ENCODE data around the gene PIEZO1. TPM values are rescaled to one million over a fixed set of nuclear protein-coding genes. Genes with fewer than 3 reads are reported as not detected.

Gene PIEZO1
- total RNA-seq, 1 donor from 2014 or later, result 208 TPM

GRCh38 chr16:88830783-88831182, 45.8 kb upstream of the PIEZO1 start:
- no peak for TF ChIP-seq CTCF (IDR thresholded peaks at IDR 0.05)
- Mint-ChIP-seq H3K9me3 (ENCODE audit: low read depth) (no peaks in the 10 kb centered on the region), H3K4me3 (ENCODE audit: unreplicated experiment) (no peak overlapping the region), H3K4me1 (ENCODE audit: low read depth) (no peaks in the 10 kb centered on the region), H3K27ac (ENCODE audit: unreplicated experiment) (no peak overlapping the region), H3K36me3 (ENCODE audit: low read depth) (peaks cover 6% of the 10 kb centered on the region), H3K27me3 (ENCODE audit: low read depth) (no peaks in the 10 kb centered on the region)
- DNase-seq (ENCODE audit: low spot score), result no peak

- Mint-ChIP-seq H3K27me3 (ENCODE audit: low read depth) (no peaks in the 10 kb centered on the region), H3K36me3 (ENCODE audit: low read depth) (peaks cover 6% of the 10 kb centered on the region), H3K4me1 (ENCODE audit: low read depth) (no peaks in the 10 kb centered on the region), H3K4me3 (ENCODE audit: unreplicated experiment) (no peak overlapping the region), H3K9me3 (ENCODE audit: low read depth) (no peaks in the 10 kb centered on the region), H3K27ac (ENCODE audit: unreplicated experiment) (no peak overlapping the region)
- DNase-seq (ENCODE audit: low spot score), result no peak
- no peak for TF ChIP-seq CTCF (IDR thresholded peaks at IDR 0.05)
Measured at GRCh38 chr16:88830258-88830657, 45.2 kb upstream of the PIEZO1 start.

GRCh38 chr16:88828711-88829110, 43.7 kb upstream of the PIEZO1 start:
- Mint-ChIP-seq H3K36me3 (ENCODE audit: low read depth) (peaks cover 1% of the 10 kb centered on the region), H3K27me3 (ENCODE audit: low read depth) (no peaks in the 10 kb centered on the region), H3K9me3 (ENCODE audit: low read depth) (no peaks in the 10 kb centered on the region), H3K27ac (ENCODE audit: unreplicated experiment) (no peak overlapping the region), H3K4me1 (ENCODE audit: low read depth) (no peaks in the 10 kb centered on the region), H3K4me3 (ENCODE audit: unreplicated experiment) (no peak overlapping the region)
- DNase-seq (ENCODE audit: low spot score), result no peak
- no peak for TF ChIP-seq CTCF (IDR thresholded peaks at IDR 0.05)

GRCh38 chr16:88827727-88828126, 42.7 kb upstream of the PIEZO1 start:
- H3K36me3 Mint-ChIP-seq (ENCODE audit: low read depth), result peaks cover 1% of the 10 kb centered on the region
- TF ChIP-seq CTCF (IDR thresholded peaks at IDR 0.05), result no peak
- no peaks in the 10 kb centered on the region for H3K27me3 Mint-ChIP-seq (ENCODE audit: low read depth)
- H3K27ac Mint-ChIP-seq (ENCODE audit: unreplicated experiment), result no peak overlapping the region
- H3K4me3 Mint-ChIP-seq (ENCODE audit: unreplicated experiment), result no peak overlapping the region
- DNase-seq (ENCODE audit: low spot score), result no peak
- H3K9me3 Mint-ChIP-seq (ENCODE audit: low read depth), result no peaks in the 10 kb centered on the region
- H3K4me1 Mint-ChIP-seq (ENCODE audit: low read depth), result no peaks in the 10 kb centered on the region

DNA sequence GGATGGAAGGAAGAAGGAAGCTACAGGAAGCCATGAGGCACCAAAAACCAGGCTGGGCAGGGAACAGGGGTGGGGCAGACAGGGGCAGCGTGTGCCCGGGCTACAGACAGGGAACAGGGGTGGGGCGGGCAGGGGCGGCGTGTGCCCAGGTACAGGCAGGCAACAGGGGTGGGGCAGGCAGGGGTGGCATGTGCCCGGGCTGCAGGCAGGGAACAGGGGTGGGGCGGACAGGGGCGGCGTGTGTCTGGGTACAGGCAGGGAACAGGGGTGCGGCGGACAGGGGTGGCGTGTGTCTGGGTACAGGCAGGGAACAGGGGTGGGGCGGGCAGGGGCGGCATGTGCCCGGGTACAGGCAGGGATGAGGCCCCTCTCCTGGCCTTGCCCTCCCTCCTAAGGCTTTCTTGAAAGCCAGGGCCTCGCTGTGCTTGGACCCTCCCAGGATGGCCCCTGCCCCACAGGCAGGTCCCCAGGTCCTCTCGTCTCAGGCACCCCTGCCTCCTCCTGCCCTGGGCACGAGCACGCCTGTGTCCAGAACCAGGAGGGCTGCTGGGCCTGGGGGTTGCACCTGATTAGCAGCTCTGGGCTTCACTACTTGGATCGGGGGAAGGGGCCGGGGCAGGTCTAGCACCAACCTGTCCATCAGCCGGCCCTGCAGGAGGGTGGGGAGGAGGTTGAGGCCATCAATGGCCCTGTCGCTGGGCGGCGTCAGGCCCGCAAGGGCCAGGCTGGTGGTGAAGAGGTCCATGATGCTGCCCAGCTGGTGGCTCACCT, 41.2 kb upstream of the PIEZO1 start:
- Mint-ChIP-seq H3K4me1 (ENCODE audit: low read depth) (no peaks in the 10 kb centered on the region), H3K36me3 (ENCODE audit: low read depth) (peaks cover 3% of the 10 kb centered on the region), H3K27ac (ENCODE audit: unreplicated experiment) (no peak overlapping the region), H3K27me3 (ENCODE audit: low read depth) (no peaks in the 10 kb centered on the region), H3K4me3 (ENCODE audit: unreplicated experiment) (no peak overlapping the region), H3K9me3 (ENCODE audit: low read depth) (no peaks in the 10 kb centered on the region)
- DNase-seq (ENCODE audit: low spot score), result no peak
- no peak for TF ChIP-seq CTCF (IDR thresholded peaks at IDR 0.05)

Data from chondrocyte (in vitro differentiated cells).